ENCODE results near the gene MYL10.

The MYL10 gene

DNA sequence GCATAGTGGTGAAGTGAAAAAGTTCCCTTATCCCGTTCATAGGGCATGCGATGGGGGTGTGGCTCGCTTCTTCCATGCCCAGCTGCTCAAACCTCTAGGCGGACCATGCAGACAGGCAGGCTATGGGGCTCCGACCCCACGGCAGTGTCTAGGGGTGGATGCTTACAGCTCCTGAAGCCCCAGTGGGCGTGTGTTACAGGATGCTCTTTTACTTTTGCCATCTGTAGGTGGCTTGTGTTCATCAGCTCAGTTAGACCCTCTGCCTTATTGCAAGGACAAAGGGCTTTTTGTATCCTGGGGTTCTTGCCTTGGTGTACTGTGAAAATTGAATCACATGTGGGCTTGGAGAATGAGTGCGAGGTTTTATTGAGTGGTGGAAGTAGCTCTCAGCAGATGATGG is at the start of gene MYL10:
Gene MYL10, minus strand, starts transcription at position 126 of the 400 bp plus-strand sequence. CDS start 178 bp downstream, outside the sequence.
- no peak for DNase-seq (ENCODE audit: low spot score)
- TF ChIP-seq, protein P1, sequence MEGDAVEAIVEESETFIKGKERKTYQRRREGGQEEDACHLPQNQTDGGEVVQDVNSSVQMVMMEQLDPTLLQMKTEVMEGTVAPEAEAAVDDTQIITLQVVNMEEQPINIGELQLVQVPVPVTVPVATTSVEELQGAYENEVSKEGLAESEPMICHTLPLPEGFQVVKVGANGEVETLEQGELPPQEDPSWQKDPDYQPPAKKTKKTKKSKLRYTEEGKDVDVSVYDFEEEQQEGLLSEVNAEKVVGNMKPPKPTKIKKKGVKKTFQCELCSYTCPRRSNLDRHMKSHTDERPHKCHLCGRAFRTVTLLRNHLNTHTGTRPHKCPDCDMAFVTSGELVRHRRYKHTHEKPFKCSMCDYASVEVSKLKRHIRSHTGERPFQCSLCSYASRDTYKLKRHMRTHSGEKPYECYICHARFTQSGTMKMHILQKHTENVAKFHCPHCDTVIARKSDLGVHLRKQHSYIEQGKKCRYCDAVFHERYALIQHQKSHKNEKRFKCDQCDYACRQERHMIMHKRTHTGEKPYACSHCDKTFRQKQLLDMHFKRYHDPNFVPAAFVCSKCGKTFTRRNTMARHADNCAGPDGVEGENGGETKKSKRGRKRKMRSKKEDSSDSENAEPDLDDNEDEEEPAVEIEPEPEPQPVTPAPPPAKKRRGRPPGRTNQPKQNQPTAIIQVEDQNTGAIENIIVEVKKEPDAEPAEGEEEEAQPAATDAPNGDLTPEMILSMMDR (IDR thresholded peaks at IDR 0.05; ENCODE audit: extremely low read depth, missing control alignments), result no peak

DNA sequence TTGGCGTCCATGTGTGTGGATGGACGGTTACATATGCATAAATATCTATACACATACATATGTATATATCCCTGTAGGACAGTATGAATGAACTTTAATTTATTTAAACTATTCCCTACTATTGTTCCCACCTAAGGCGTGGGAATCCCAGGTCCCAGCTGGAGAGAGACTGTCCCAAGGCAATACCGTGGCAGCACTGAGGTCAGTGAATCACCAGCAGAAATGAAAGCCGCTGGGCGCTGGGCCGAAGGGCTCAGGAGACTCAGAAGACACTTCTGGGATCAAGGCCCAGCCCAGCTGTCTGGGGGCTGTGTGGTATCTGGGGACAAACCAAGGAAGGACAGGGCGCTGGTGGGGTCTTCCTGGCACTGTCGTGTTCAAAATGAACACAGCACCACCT is 49.6 kb upstream of the MYL10 start:
- TF ChIP-seq, protein P1 (IDR thresholded peaks at IDR 0.05; ENCODE audit: extremely low read depth, missing control alignments), result no peak

DNA sequence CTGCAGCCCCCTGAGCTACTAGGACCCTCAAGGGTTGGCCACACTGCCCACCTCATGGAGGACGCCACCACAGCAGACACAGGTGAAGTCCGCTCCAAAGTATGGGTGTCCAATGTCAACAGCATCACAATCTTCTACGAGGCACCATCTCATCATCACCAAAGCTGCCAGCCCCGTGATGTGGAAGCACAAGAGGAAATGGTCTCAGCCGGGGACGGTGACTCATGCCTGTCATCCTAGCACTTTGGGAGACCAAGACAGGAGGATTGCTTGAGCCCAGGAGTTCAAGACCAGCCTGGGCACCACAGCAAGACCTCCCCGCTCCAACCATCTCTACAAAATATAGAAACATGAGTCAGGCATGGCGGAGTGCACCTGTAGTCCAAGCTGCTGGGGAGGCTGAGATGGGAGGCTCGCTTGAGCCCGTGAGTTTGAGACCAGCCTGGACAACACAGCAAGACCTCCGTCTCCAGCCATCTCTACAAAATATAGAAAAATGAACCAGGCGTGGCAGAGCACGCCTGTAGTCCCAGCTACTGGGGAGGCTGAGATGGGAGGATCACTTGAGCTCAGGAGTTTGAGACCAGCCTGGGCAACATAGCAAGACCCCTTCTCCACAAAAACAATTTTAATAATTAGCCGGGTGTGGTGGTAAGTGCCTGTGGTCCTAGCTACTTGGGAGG is 48.8 kb upstream of the MYL10 start:
- no peak for DNase-seq (ENCODE audit: low spot score)
- TF ChIP-seq, protein P1 (IDR thresholded peaks at IDR 0.05; ENCODE audit: extremely low read depth, missing control alignments), result no peak

More for the DNA sequence above, 49.6 kb upstream of the MYL10 start:
- DNase-seq (ENCODE audit: low spot score), result no peak

DNA sequence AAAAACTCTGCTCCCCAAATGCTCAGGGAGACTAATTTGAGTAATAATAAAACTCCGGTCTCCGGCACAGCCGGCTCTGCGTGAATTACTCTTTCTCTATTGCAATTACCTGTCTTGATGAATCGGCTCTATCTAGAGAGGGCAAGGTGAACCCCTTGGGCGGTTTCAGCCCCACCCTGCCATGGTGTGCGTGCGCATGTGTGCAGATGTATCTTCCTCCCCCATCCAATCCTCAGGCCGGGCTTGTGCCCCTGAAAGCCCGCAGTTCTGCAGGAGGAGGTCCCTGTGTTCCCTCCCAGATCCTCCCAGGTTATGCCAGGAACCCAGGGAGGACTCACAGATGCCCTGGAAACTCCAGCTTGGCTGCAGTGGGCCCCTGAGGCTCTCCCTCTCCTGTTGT is 48.3 kb upstream of the MYL10 start:
- TF ChIP-seq, protein P1 (IDR thresholded peaks at IDR 0.05; ENCODE audit: extremely low read depth, missing control alignments), result no peak
- no peak for DNase-seq (ENCODE audit: low spot score)

DNA sequence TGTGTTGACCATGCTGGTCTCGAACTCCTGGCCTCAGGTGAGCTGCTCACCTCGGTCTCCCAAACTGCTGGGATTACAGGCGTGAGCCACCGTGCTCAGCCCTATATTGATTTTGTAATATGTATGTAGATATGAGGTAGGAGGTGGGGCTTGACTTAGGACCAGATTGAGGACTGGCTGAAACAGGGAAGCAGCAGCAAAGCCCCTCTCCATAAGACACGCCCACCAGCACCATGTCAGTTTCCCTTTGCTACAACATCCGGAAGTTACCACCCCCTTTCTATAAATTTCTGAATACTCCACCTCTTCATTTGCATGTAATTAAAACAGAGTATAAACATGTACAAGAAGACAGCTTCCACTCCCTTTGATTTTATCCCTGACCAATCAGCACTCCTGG is 47.9 kb upstream of the MYL10 start:
- DNase-seq (ENCODE audit: low spot score), result no peak
- TF ChIP-seq, protein P1 (IDR thresholded peaks at IDR 0.05; ENCODE audit: extremely low read depth, missing control alignments), result no peak

DNA sequence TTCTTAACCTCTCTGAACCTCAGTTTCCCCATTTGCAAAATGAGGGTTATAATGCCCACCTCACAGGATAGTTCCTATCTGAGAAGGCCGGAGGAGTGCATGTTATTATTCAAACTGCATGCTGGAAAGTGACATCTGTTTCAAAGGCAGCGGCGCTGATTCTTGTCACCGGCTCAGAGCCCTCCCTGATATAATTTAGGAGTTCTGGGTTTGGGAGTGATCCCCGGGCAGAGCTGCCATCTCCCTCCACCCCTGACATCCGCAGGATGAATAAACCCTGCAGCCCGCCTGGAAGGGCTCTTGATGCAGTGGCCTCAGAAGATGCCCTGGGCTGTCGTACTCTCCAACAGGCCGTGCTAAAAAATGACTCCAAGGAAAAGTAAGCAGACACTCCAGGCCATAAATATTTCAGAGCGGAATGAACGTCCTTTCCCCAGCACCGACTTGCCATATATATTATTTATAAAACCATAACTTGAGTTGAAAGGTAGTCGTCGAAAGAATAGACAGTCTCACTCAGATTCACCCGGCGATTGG is 47.0 kb upstream of the MYL10 start:
- TF ChIP-seq, protein P1 (IDR thresholded peaks at IDR 0.05; ENCODE audit: extremely low read depth, missing control alignments), result no peak
- no peak for DNase-seq (ENCODE audit: low spot score)

DNA sequence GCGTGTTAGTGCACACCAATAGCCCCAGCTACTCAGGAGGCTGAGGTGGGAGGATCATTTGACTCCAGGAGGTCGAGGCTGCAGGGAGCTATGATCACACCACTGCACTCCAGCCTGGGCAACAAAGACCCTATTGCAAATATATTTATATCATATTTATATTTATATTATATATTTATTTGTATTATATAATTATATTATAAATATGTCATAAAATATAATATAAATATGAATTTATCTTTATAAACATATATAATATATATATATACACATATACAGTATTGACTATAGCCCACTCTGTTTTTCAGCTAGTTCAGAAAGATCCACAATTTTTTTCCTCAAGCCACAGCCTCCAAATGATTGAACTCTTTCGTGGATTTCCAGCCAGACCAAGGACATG is 45.3 kb upstream of the MYL10 start:
- TF ChIP-seq, protein P1 (IDR thresholded peaks at IDR 0.05; ENCODE audit: extremely low read depth, missing control alignments), result no peak
- no peak for DNase-seq (ENCODE audit: low spot score)
